Activated CD4-positive, alpha-beta T cell treated with anti-CD3 and anti-CD28 coated beads for 4 hours (primary cell): ENCODE measurements around the gene BOD1L1.

Experiments used
- DNase-seq, 2 donors: peaks; one replicate each; pipeline ENCODE4 v3.0.0-alpha.2; 2020

The BOD1L1 gene

GRCh38 chr4:13538427-13538973 lies 89.0 kb downstream of the BOD1L1 start:
- DNase-seq = no peak

- DNase-seq = no peak
Observed at GRCh38 chr4:13537832-13538177, 89.7 kb downstream of the BOD1L1 start.

- DNase-seq = no peak
Observed at GRCh38 chr4:13537011-13537831, 90.3 kb downstream of the BOD1L1 start.

GRCh38 chr4:13536607-13537006 lies 90.9 kb downstream of the BOD1L1 start:
- no peak for DNase-seq

GRCh38 chr4:13535708-13536361 lies 91.7 kb downstream of the BOD1L1 start:
- no peak for DNase-seq

GRCh38 chr4:13535118-13535517 lies 92.4 kb downstream of the BOD1L1 start:
- no peak for DNase-seq

GRCh38 chr4:13534344-13535063 lies 93.0 kb downstream of the BOD1L1 start:
- DNase-seq = no peak

GRCh38 chr4:13533670-13534343 lies 93.7 kb downstream of the BOD1L1 start:
- no peak for DNase-seq

- no peak for DNase-seq
Observed at GRCh38 chr4:13531625-13531998, 95.9 kb downstream of the BOD1L1 start.

- no peak for DNase-seq
Observed at GRCh38 chr4:13530823-13531624, 96.5 kb downstream of the BOD1L1 start.

- DNase-seq = no peak
Observed at GRCh38 chr4:13529128-13529919, 98.2 kb downstream of the BOD1L1 start.

- DNase-seq = no peak
Observed at GRCh38 chr4:13528821-13529127, 98.8 kb downstream of the BOD1L1 start.

GRCh38 chr4:13527981-13528820 lies 99.3 kb downstream of the BOD1L1 start:
- no peak for DNase-seq

GRCh38 chr4:13527192-13527980 lies 100.1 kb downstream of the BOD1L1 start:
- DNase-seq = no peak

- DNase-seq = no peak
Observed at GRCh38 chr4:13526658-13527057, 100.9 kb downstream of the BOD1L1 start.

GRCh38 chr4:13525606-13526281 lies 101.8 kb downstream of the BOD1L1 start:
- DNase-seq = no peak

GRCh38 chr4:13524504-13525243 lies 102.9 kb downstream of the BOD1L1 start:
- DNase-seq = no peak
